Thoracic aorta (tissue), 2 donors: Measurements from ENCODE around the gene LRRN4. TPM values are rescaled to one million over a fixed set of nuclear protein-coding genes. Genes with fewer than 3 reads are reported as not detected.

Source experiments
- ATAC-seq: fragments of 150-250 bp; one replicate; pipeline ENCODE4 v1.8.0; 2017; ENCODE audit warnings: low read depth; ENCODE audit not compliant: insufficient number of reproducible peaks, low FRiP score
- DNase-seq: peaks from one replicate; pipeline ENCODE4 v3.0.0-alpha.2; 2020; ENCODE audit warnings: low spot score
- H3K27ac ChIP-seq, 2 donors: fragments of 200-600 bp; sonication (generic); 1 replicate in 1 of 2; 2 replicates in 1 of 2; pipeline ENCODE4 v1.5.1; 2016; ENCODE audit warnings: mild to moderate bottlenecking in 2 of 2, moderate library complexity in 2 of 2
- H3K27me3 ChIP-seq: fragments of 200-600 bp; sonication (generic); replicated peaks from 2 replicates; pipeline ENCODE4 v1.6.0; 2016; ENCODE audit warnings: mild to moderate bottlenecking; ENCODE audit not compliant: insufficient read depth
- H3K36me3 ChIP-seq: fragments of 200-600 bp; sonication (generic); one replicate; pipeline ENCODE4 v1.5.1; 2016
- H3K4me1 ChIP-seq, 2 donors: fragments of 200-600 bp; sonication (generic); 1 replicate in 1 of 2; 2 replicates in 1 of 2; pipeline versions ENCODE4 v1.5.1 to v1.6.0; 2016; ENCODE audit warnings: low read depth in 2 of 2, mild to moderate bottlenecking in 1 of 2; ENCODE audit not compliant: control insufficient read depth in 1 of 2
- H3K4me3 ChIP-seq: fragments of 200-600 bp; sonication (generic); 2 replicates; pipeline ENCODE4 v1.5.1; 2016; ENCODE audit warnings: mild to moderate bottlenecking
- H3K9me3 ChIP-seq: fragments of 200-600 bp; sonication (generic); 2 replicates; pipeline ENCODE4 v1.5.1; 2016
- total RNA-seq, 2 donors: library from RNA; depleted of rRNA; stranded (reverse); fragments of >200 nt; gene quantifications; one replicate each; pipeline versions ENCODE4 v1.1.0 to v1.2.3, GENCODE V29; 2016
- TF ChIP-seq, protein P1 (sequence below): fragments of 200-600 bp; sonication (generic); IDR thresholded peaks from one replicate; pipeline ENCODE4 v1.5.1; 2019; ENCODE audit warnings: antibody characterized with exemption

The LRRN4 gene
- total RNA-seq, 2 donors from 2014 or later, result 0.27 TPM; not detected in 1

DNA sequence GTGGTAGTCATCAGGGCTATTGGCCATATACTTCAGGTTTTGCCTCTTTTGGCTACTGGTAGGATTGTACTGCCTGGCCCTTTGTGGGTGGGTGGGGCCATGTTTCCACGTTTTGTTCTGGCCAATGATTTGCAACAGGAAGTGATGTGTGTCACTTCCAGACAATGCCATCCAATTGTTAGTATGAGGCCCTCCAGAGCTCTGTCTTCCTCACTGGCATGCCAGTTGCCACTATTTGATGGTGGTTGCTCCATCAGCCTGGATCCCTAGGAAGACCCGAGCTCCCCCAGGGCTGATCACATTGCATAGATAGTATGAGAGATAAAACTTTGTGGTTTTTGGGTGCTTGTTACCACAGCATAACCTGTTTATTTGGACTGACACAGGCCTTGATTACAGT is 7.7 kb upstream of the LRRN4 start:
- no peaks in the 10 kb centered on the region for H3K36me3 ChIP-seq
- DNase-seq, result no peak
- H3K4me3 ChIP-seq, result no peak overlapping the region
- no peak for ATAC-seq
- H3K27ac ChIP-seq, result no peak overlapping the region
- H3K9me3 ChIP-seq, result no peaks in the 10 kb centered on the region
- TF ChIP-seq, protein P1, sequence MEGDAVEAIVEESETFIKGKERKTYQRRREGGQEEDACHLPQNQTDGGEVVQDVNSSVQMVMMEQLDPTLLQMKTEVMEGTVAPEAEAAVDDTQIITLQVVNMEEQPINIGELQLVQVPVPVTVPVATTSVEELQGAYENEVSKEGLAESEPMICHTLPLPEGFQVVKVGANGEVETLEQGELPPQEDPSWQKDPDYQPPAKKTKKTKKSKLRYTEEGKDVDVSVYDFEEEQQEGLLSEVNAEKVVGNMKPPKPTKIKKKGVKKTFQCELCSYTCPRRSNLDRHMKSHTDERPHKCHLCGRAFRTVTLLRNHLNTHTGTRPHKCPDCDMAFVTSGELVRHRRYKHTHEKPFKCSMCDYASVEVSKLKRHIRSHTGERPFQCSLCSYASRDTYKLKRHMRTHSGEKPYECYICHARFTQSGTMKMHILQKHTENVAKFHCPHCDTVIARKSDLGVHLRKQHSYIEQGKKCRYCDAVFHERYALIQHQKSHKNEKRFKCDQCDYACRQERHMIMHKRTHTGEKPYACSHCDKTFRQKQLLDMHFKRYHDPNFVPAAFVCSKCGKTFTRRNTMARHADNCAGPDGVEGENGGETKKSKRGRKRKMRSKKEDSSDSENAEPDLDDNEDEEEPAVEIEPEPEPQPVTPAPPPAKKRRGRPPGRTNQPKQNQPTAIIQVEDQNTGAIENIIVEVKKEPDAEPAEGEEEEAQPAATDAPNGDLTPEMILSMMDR, result no peak
- H3K27me3 ChIP-seq, result no peaks in the 10 kb centered on the region
- H3K4me1 ChIP-seq, result no peaks in the 10 kb centered on the region

GRCh38 chr20:6060213-6060612 is 6.4 kb upstream of the LRRN4 start:
- Histone ChIP-seq H3K4me1 (no peaks in the 10 kb centered on the region), H3K27me3 (no peaks in the 10 kb centered on the region), H3K4me3 (no peak overlapping the region), H3K9me3 (no peaks in the 10 kb centered on the region), H3K27ac (no peak overlapping the region), H3K36me3 (no peaks in the 10 kb centered on the region)
- TF ChIP-seq, protein P1, result no peak
- no peak for DNase-seq
- ATAC-seq, result no peak

GRCh38 chr20:6058684-6059295 is 4.9 kb upstream of the LRRN4 start:
- ATAC-seq (no peak), DNase-seq (no peak)
- H3K27ac ChIP-seq, result no peak overlapping the region
- H3K9me3 ChIP-seq, result no peaks in the 10 kb centered on the region
- peaks cover 0 to 6% of the 10 kb centered on the region in 2 donors for H3K4me1 ChIP-seq
- TF ChIP-seq, protein P1, result no peak
- no peak overlapping the region for H3K4me3 ChIP-seq
- H3K36me3 ChIP-seq, result no peaks in the 10 kb centered on the region
- H3K27me3 ChIP-seq, result no peaks in the 10 kb centered on the region

- DNase-seq (no peak), ATAC-seq (no peak)
- no peaks in the 10 kb centered on the region for H3K36me3 ChIP-seq
- H3K4me3 ChIP-seq, result no peak overlapping the region
- H3K27me3 ChIP-seq, result no peaks in the 10 kb centered on the region
- TF ChIP-seq, protein P1, result no peak
- H3K4me1 ChIP-seq, result peaks cover 0 to 17% of the 10 kb centered on the region in 2 donors
- H3K9me3 ChIP-seq, result no peaks in the 10 kb centered on the region
- no peak overlapping the region for H3K27ac ChIP-seq
Measured at GRCh38 chr20:6057691-6058090, 3.8 kb upstream of the LRRN4 start.

GRCh38 chr20:6057139-6057538 is 3.3 kb upstream of the LRRN4 start:
- peaks cover 0 to 22% of the 10 kb centered on the region in 2 donors for H3K4me1 ChIP-seq
- TF ChIP-seq, protein P1, result no peak
- H3K36me3 ChIP-seq, result no peaks in the 10 kb centered on the region
- ATAC-seq, result no peak
- H3K4me3 ChIP-seq, result no peak overlapping the region
- no peak overlapping the region for H3K27ac ChIP-seq
- H3K27me3 ChIP-seq, result no peaks in the 10 kb centered on the region
- no peaks in the 10 kb centered on the region for H3K9me3 ChIP-seq
- DNase-seq, result no peak
